Breast epithelium (tissue), 4 donors: ENCODE results near the gene DSTYK. TPM values are rescaled to one million over a fixed set of nuclear protein-coding genes. Genes with fewer than 3 reads are reported as not detected.
"Not testable (repeated sequence)": the region's sequence is repeated elsewhere in the genome, so short reads cannot be mapped to it uniquely, and the experiment has no call there.

ENCODE experiments used
- DNase-seq, 2 donors: peaks; one replicate each; pipeline ENCODE4 v3.0.0-alpha.2; 2019; ENCODE audit warnings: low spot score in 2 of 2
- H3K27ac ChIP-seq, 2 donors: fragments of 200-600 bp; sonication (generic) in 1 of 2; one replicate each; pipeline ENCODE4 v1.5.1; 2016 to 2019; ENCODE audit warnings: mild to moderate bottlenecking in 1 of 2
- H3K27me3 ChIP-seq, 2 donors: fragments of 200-600 bp; sonication (generic) in 1 of 2; one replicate each; pipeline versions ENCODE4 v1.5.1 to v1.6.0; 2017 to 2019; ENCODE audit warnings: control low read depth in 1 of 2, mild to moderate bottlenecking in 1 of 2
- H3K36me3 ChIP-seq: fragments of 200-600 bp; one replicate; pipeline ENCODE4 v1.5.1; 2019
- H3K4me1 ChIP-seq, 2 donors: fragments of 200-600 bp; sonication (generic); one replicate each; pipeline ENCODE4 v1.5.1; 2016 to 2019; ENCODE audit warnings: control low read depth in 1 of 2
- H3K4me3 ChIP-seq, 3 donors: fragments of 200-600 bp; sonication (generic); 1 replicate in 2 of 3; 2 replicates in 1 of 3; pipeline ENCODE4 v1.5.1; 2016 to 2019; ENCODE audit warnings: mild to moderate bottlenecking in 3 of 3, moderate library complexity in 2 of 3
- H3K9me3 ChIP-seq, 2 donors: fragments of 200-600 bp; sonication (generic) in 1 of 2; one replicate each; pipeline ENCODE4 v1.5.1; 2016 to 2019; ENCODE audit warnings: control low read depth in 1 of 2
- CTCF ChIP-seq, 3 donors: fragments of 450-650 bp; IDR thresholded peaks; one replicate each; pipeline ENCODE4 v1.5.1; 2016 to 2017; ENCODE audit warnings: antibody characterized with exemption in 3 of 3, mild to moderate bottlenecking in 3 of 3, moderate library complexity in 3 of 3
- POLR2A ChIP-seq: fragments of 450-650 bp; IDR thresholded peaks from one replicate; pipeline ENCODE4 v1.6.1; 2016; ENCODE audit warnings: antibody characterized with exemption, mild to moderate bottlenecking, moderate library complexity
- POLR2AphosphoS5 ChIP-seq, 3 donors: sonication (generic); formaldehyde crosslinking; IDR thresholded peaks; one replicate each; pipeline ENCODE4 v1.6.1; 2017; ENCODE audit warnings: antibody characterized with exemption in 3 of 3
- intact Hi-C: fragments of 100-400 bp; cut with DNase I; formaldehyde crosslinking; loops from one replicate; pipeline ENCODE4 v1.15.1; 2023; ENCODE audit warnings: low total_unique reads
- total RNA-seq, 3 donors: library from RNA; depleted of rRNA; stranded (reverse); fragments of >200 nt; gene quantifications; one replicate each; pipeline ENCODE4 v1.1.0, GENCODE V29; 2016

The DSTYK gene
- total RNA-seq, 3 donors from 2014 or later = 10.2 to 19.3 (median 12.5) TPM

GRCh38 chr1:205237526-205238484 is 26.3 kb upstream of the DSTYK start:
- no peaks in the 10 kb centered on the region for H3K27me3 ChIP-seq
- H3K27ac ChIP-seq = no peak overlapping the region
- intact Hi-C loops = no loop called here
- no peaks in the 10 kb centered on the region for H3K36me3 ChIP-seq
- no peaks in the 10 kb centered on the region for H3K4me1 ChIP-seq
- DNase-seq = no peak
- H3K4me3 ChIP-seq = no peak overlapping the region
- no peaks in the 10 kb centered on the region for H3K9me3 ChIP-seq
- TF ChIP-seq CTCF (IDR thresholded peaks at IDR 0.05) (no peak), POLR2A (no peak), POLR2AphosphoS5 (IDR thresholded peaks at IDR 0.05) (no peak)

- no peaks in the 10 kb centered on the region for H3K36me3 ChIP-seq
- TF ChIP-seq CTCF (IDR thresholded peaks at IDR 0.05) = no peak
- no peak for TF ChIP-seq POLR2A
- TF ChIP-seq POLR2AphosphoS5 (IDR thresholded peaks at IDR 0.05) = no peak
- intact Hi-C loops = no loop called here
These were observed 25.5 kb upstream of the DSTYK start for GRCh38 chr1:205236951-205237475.

GRCh38 chr1:205236526-205236925 is 25.0 kb upstream of the DSTYK start:
- no peak overlapping the region for H3K27ac ChIP-seq
- DNase-seq = no peak
- intact Hi-C loops = no loop called here
- H3K9me3 ChIP-seq = no peaks in the 10 kb centered on the region
- TF ChIP-seq POLR2AphosphoS5 (IDR thresholded peaks at IDR 0.05) = no peak
- no peak for TF ChIP-seq CTCF (IDR thresholded peaks at IDR 0.05)
- TF ChIP-seq POLR2A = no peak
- no peaks in the 10 kb centered on the region for H3K4me1 ChIP-seq
- no peaks in the 10 kb centered on the region for H3K27me3 ChIP-seq
- no peak overlapping the region for H3K4me3 ChIP-seq
- H3K36me3 ChIP-seq = no peaks in the 10 kb centered on the region

More at GRCh38 chr1:205236951-205237475, 25.5 kb upstream of the DSTYK start:
- no peak overlapping the region for H3K27ac ChIP-seq
- DNase-seq = no peak
- H3K9me3 ChIP-seq = no peaks in the 10 kb centered on the region
- no peaks in the 10 kb centered on the region for H3K27me3 ChIP-seq
- H3K4me3 ChIP-seq = no peak overlapping the region
- H3K4me1 ChIP-seq = no peaks in the 10 kb centered on the region

DNA sequence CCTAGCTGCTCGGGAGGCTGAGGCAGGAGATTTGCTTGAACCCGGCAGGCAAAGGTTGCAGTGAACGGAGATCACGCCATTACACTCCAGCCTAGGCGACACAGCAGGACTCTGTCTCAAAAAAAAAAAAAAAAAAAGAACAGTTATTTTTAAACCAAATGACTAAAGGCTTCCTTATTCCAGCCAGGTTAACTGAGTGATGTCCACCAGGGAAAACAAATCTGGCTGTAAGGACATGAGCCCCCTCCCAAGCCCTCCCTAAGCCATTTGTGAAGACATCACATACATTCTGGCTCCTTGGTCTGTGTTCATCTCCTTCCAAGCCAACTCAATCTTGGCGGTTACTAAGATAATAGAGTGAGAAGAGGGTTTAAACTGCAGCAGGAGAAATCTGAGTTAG is 24.4 kb upstream of the DSTYK start:
- Histone ChIP-seq H3K9me3 (no peaks in the 10 kb centered on the region), H3K4me1 (no peaks in the 10 kb centered on the region)

GRCh38 chr1:205233986-205234385 is 22.5 kb upstream of the DSTYK start:
- H3K36me3 ChIP-seq, intact Hi-C loops, H3K27me3 ChIP-seq, H3K9me3 ChIP-seq, H3K4me3 ChIP-seq, H3K4me1 ChIP-seq, DNase-seq, H3K27ac ChIP-seq: not testable (repeated sequence)

More for the DNA sequence above, 24.4 kb upstream of the DSTYK start:
- TF ChIP-seq POLR2AphosphoS5 (IDR thresholded peaks at IDR 0.05) = no peak
- no peak for TF ChIP-seq POLR2A
- no peak for TF ChIP-seq CTCF (IDR thresholded peaks at IDR 0.05)
- intact Hi-C loops = no loop called here
- Histone ChIP-seq H3K27me3 (no peaks in the 10 kb centered on the region), H3K4me3 (no peak overlapping the region), H3K36me3 (no peaks in the 10 kb centered on the region), H3K27ac (no peak overlapping the region)
- DNase-seq = no peak
